Epithelial cell of proximal tubule (primary cell): ENCODE results near the gene IGSF3. TPM values are rescaled to one million over a fixed set of nuclear protein-coding genes. Genes with fewer than 3 reads are reported as not detected.

ENCODE experiments used
- DNase-seq: peaks from one replicate; pipeline ENCODE4 v3.0.0-alpha.2; 2011; ENCODE audit warnings: low read depth
- H3K4me3 ChIP-seq: 2 replicates; pipeline ENCODE4 v1.5.1; 2011; ENCODE audit warnings: low read depth, mild to moderate bottlenecking, low read length
- total RNA-seq: library from RNA; depleted of rRNA; stranded (reverse); fragments of >200 nt; gene quantifications from 2 replicates; pipeline ENCODE4 v1.2.3, GENCODE V29; 2015
- TF ChIP-seq, protein P1 (sequence below): conservative IDR thresholded peaks from 2 replicates; pipeline ENCODE4 v1.5.1; 2012; ENCODE audit warnings: low read depth, mild to moderate bottlenecking, low read length

The IGSF3 gene
- total RNA-seq, 1 donor from 2014 or later: 21.4 TPM

GRCh38 chr1:116699605-116700004 lies 32.1 kb upstream of the IGSF3 start:
- DNase-seq: no peak
- no peak overlapping the region for H3K4me3 ChIP-seq
- TF ChIP-seq, protein P1, sequence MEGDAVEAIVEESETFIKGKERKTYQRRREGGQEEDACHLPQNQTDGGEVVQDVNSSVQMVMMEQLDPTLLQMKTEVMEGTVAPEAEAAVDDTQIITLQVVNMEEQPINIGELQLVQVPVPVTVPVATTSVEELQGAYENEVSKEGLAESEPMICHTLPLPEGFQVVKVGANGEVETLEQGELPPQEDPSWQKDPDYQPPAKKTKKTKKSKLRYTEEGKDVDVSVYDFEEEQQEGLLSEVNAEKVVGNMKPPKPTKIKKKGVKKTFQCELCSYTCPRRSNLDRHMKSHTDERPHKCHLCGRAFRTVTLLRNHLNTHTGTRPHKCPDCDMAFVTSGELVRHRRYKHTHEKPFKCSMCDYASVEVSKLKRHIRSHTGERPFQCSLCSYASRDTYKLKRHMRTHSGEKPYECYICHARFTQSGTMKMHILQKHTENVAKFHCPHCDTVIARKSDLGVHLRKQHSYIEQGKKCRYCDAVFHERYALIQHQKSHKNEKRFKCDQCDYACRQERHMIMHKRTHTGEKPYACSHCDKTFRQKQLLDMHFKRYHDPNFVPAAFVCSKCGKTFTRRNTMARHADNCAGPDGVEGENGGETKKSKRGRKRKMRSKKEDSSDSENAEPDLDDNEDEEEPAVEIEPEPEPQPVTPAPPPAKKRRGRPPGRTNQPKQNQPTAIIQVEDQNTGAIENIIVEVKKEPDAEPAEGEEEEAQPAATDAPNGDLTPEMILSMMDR: no peak

DNA sequence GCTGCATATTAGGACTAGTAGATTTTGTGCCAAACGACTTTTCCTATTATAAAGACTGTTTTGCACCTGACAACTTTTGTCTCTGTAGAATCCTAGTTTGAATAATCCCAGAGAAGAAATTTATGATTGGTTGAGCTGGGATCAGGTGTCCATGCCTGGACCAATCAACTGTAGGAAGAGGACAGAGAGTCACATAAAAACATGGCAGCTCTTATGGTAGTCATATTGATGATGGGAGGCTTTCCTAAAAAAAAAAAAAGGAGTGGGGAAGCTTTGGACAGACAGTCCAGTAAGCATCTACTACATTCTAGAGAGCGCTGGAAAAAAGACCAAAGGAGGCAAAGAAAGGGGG lies 30.7 kb upstream of the IGSF3 start:
- no peak for DNase-seq
- TF ChIP-seq, protein P1: no peak

GRCh38 chr1:116697548-116698243 lies 30.2 kb upstream of the IGSF3 start:
- no peak for DNase-seq
- H3K4me3 ChIP-seq: no peak overlapping the region
- TF ChIP-seq, protein P1: no peak

More for the DNA sequence above, 30.7 kb upstream of the IGSF3 start:
- no peak overlapping the region for H3K4me3 ChIP-seq

- TF ChIP-seq, protein P1: no peak
- no peak for DNase-seq
- no peak overlapping the region for H3K4me3 ChIP-seq
These were observed 27.0 kb upstream of the IGSF3 start for GRCh38 chr1:116694524-116694923.

DNA sequence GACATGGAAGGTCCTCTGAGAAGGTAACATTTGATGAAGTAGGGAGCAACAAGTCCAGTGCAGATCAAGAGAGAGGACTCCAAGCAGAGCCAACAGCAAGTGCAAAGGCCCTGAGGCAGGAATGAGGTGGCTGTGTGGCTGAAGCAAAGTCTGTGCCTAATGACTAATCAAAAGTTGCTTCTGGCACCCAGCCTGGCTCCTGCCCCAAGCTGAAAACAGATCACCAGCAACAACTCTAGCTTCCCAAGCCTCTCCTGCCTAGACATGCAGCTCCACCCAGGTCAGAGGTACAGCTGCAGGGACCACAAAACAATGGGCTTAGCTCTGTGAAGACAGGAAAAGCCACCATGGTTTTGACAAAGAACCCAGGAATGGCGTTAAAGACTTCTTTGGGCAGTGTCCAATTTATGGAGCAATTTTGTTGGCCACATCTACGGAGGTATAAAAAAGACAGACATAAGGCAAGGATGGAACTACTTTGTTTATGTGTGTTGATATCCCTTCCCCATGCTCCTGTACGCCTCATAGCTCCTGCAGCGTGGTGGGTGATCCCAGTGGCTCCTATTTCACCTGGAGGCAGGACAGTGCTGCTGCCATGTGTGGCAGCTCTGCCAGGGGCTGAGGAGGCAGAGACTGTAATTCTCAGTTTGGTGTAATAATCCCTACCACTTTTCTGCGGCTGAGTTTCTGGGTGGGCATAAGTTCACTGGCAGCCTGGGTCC lies 26.4 kb upstream of the IGSF3 start:
- TF ChIP-seq, protein P1: no peak
- no peak overlapping the region for H3K4me3 ChIP-seq
- DNase-seq: no peak

- no peak for DNase-seq
- TF ChIP-seq, protein P1: no peak
These were observed 25.3 kb upstream of the IGSF3 start for GRCh38 chr1:116692879-116693278.

GRCh38 chr1:116690849-116691406 lies 23.4 kb upstream of the IGSF3 start:
- no peak overlapping the region for H3K4me3 ChIP-seq
- no peak for DNase-seq
- TF ChIP-seq, protein P1: no peak

More at GRCh38 chr1:116692879-116693278, 25.3 kb upstream of the IGSF3 start:
- no peak overlapping the region for H3K4me3 ChIP-seq
